Activated gamma-delta T cell treated with Interleukin-2 at 50 U/mL for 16 hours (primary cell): ENCODE data around the gene MED16.
"Not testable (repeated sequence)": the region's sequence is repeated elsewhere in the genome, so short reads cannot be mapped to it uniquely, and the experiment has no call there.

Experiments used
- DNase-seq: peaks from one replicate; pipeline ENCODE4 v3.0.0-alpha.2; 2020

The MED16 gene

GRCh38 chr19:850221-850978 is 42.6 kb downstream of the MED16 start:
- no peak for DNase-seq

DNA sequence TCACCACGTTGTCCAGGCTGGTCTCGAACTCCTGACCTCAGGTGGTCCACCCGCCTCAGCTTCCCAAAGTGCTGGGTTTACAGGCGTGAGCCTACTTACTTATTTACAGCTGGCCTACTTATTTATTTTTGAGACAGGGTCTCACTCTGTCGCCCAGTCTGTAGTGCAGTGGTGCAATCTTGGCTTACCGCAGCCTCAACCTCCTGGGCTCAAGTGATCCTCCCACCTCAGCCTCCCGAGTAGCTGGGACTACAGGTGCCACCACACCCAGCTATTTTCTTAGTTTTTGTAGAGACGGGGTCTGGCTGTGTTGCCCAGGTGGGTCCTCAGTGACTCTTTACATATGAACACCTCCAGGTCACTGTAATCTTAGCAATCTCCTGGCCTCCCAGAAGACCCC is 43.8 kb downstream of the MED16 start:
- DNase-seq: not testable (repeated sequence)

- DNase-seq: no peak
Measured at GRCh38 chr19:848386-848921, 44.5 kb downstream of the MED16 start.

DNA sequence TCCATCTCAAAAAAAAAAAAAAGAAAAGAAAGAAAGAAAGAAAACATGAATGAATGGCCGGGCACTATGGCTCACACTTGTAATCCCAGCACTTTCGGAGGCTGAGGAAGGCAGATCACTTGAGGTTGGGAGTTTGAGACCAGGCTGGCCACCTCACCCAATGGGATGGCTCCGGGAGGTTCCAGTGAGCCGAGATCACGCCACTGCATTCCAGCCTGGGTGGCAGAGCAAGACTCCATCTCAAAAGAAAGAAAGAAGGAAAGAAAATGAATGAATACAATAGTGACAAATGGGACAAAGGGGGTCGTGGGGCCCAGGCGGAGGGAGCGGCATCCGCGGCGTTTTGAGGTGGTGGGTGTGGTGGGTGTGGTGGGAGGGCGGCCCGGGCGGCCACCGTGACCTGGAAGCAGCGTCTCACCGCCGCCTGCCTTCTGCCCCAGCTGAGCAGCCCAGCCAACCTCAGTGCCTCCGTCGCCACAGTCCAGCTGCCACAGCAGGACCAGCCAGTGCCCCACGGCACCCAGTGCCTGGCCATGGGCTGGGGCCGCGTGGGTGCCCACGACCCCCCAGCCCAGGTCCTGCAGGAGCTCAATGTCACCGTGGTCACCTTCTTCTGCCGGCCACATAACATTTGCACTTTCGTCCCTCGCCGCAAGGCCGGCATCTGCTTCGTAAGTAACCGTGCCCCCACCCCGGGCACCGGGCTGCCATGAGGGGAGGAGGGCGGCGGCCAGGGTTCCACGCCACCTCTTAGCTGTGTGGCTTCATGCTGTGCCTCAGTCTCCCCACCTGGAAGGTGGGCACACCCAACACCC is 47.1 kb downstream of the MED16 start:
- no peak for DNase-seq

DNA sequence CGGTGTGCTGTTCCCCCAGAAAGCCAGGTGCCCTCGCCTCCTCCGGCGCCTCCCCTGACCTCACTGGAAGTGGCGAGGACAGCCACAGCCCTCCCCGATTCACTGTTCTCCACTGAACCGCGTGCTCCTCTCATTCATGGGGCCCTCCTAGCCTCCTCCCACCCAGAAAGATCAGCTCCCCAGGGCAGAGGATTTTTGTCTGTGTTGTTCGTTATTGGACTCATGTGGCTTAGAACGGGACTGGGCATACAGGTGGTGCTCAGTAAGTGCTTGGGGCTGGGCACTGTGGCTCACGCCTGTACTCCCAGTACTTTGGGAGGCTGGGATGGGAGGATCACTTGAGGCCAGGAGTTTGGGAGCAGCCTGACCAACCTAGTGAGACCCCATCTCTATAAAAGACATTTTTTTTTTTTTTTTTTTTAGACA is 48.4 kb downstream of the MED16 start:
- DNase-seq: no peak

GRCh38 chr19:843836-844545 is 49.0 kb downstream of the MED16 start:
- DNase-seq: no peak

- no peak for DNase-seq
Measured at GRCh38 chr19:843180-843835, 49.7 kb downstream of the MED16 start.

GRCh38 chr19:842802-843179 is 50.2 kb downstream of the MED16 start:
- DNase-seq: not testable (repeated sequence)

- DNase-seq: no peak
Measured at GRCh38 chr19:840519-841206, 52.3 kb downstream of the MED16 start, which contains the start of gene PRTN3. PRTN3 (plus strand) TSS chr19:840999; CDS start chr19:841009, 10 bp downstream.

- no peak for DNase-seq
Measured at GRCh38 chr19:835210-835810, 57.7 kb downstream of the MED16 start.

DNA sequence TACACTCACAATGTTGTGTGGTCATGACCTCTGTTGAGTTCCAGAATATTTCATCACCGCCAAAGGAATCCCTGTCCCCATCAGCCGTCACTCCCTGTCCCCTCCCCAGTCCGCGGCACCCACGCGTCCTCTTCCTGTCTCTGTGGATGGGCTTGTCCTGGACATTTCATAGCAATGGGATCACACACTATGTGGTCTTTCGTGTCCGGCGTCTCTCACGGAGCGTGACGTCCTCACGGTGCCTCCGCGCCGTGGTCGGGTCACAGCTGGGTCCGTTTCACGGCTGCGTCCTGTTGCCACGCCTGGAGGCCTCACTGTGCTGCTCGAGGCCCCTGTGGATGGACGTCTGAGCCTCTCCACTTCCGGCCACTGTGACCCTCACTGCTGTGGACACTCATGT is 58.8 kb downstream of the MED16 start:
- no peak for DNase-seq

- no peak for DNase-seq
Measured at GRCh38 chr19:831407-832369, 61.3 kb downstream of the MED16 start.

DNA sequence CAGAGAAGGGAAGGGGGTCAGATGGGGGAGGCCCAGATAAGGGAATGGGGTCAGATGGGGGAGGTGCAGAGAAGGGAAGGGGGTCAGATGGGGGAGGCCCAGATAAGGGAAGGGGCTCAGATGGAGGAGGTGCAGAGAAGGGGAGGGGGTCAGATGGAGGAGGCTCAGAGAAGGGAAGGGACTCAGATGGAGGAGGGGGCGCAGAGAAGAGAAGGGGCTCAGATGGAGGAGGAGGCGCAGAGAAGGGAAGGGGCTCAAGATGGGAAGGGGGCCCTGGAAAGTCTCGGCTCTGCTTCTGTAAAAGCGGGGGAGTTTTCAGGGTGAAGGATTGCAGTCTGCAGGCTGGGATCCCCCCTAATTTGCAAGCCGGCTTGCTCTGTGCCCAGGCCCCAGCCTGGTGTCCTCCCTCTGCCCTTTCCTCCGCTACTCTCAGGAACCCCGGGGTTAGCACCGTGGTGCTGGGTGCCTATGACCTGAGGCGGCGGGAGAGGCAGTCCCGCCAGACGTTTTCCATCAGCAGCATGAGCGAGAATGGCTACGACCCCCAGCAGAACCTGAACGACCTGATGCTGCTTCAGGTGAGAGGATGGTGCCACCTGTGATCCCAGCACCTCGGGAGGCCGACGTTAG is 63.7 kb downstream of the MED16 start:
- DNase-seq: no peak

DNA sequence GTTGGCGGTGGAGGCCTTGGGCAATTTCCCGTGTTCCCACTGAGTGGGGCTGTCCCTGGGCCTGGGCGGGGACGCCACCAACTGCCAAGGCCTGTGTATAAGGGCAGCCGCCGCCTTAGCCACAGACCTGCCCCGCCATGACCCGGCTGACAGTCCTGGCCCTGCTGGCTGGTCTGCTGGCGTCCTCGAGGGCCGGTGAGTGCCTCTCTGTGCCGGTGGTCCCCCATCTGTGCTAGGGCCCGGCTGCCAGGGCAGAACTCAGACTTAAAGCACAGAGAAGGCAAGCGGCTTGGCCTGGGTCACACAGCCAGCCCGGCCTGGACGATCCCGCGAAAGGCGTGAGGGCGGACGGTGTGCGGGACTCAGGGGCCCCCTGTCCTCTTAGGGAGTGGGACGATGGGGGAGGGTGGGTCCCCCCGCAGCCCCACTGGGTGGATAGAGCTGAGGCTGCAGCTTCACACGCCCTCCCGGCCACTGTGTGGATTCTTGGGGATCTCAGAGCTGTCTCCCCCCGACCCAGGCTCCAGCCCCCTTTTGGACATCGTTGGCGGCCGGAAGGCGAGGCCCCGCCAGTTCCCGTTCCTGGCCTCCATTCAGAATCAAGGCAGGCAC is 65.2 kb downstream of the MED16 start, which contains the start of gene AZU1:
Gene AZU1, plus strand, starts transcription at position 128 of the 612 bp plus-strand sequence. Its CDS starts 10 bp downstream, at position 138.
- DNase-seq: no peak

GRCh38 chr19:827314-827709 is 65.7 kb downstream of the MED16 start:
- DNase-seq: no peak

DNA sequence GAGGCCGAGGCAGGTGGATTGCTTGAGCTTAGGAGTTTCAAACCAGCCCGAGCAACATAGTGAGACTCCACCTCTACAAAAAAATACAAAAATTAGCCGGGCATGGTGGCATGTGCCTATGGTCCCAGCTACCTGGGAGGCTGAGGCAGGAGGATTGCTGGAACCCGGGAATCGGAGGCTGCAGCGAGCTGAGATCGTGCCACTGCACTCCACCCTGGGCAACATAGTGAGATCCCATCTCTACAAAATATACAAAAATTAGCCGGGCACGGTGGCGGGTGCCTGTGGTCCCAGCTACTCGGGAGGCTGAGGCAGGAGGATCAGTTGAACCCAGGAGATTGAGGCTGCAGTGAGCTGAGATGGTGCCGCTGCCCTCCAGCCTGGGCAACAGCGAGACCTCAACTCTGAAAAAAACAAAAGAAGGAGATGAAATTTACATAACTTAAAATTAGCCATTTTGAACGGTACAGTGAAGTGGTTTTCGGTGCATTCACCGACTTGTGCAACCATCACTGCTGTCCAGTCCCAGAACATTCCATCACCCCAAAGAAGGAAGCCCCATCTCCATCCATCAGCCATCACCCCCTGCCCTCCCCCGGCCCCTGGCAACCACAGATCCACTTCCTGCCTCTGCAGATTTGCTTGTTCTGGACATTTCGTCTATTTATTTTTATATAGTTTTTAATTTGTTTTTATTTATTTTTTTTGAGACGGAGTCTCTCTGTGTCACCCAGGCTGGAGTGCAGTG is 66.9 kb downstream of the MED16 start:
- DNase-seq: no peak

GRCh38 chr19:824885-825284 is 68.1 kb downstream of the MED16 start:
- no peak for DNase-seq

DNA sequence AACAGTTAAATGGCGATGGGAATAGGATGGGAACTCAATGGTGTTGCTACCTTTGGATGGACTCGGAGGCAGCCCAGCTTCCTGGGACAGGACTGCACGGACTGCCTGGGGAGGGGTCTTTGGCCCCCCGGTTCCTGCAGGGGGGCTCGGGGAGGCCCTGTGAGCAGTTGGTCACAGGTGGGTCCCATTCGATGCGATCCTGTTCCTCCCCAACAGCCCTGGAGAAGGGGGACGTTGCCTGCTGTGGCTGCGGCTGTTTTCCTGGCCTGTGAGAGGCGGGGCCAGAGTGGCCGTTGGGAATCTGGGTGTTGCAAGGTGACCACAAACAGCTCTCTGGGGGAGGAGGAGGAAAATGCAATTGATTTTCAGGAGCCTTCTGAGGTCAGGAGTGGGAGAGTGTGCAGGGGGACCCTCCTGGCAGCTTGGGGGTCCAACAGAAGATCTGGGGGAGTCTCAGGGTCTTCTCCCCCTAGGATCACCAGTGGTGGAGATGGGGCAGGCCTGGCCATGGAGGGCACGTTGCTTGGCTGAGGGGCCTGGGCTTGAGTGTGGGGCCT is 69.3 kb downstream of the MED16 start:
- no peak for DNase-seq
